ENCODE data around the gene PNPLA4. TPM values are rescaled to one million over a fixed set of nuclear protein-coding genes. Genes with fewer than 3 reads are reported as not detected.

The PNPLA4 gene
- 14.9 and 17.7 TPM in 2 replicates for total RNA-seq (2016; rRNA removed; fragmentation: Illumina TruSeq; extraction: Trizol)
- total RNA-seq (2016; cell fraction: cytosol; rRNA removed; fragmentation: Illumina TruSeq; extraction: Trizol; ENCODE audit: low read depth) = 14.2 and 21.2 TPM in 2 replicates
- 15.5 and 16.6 TPM in 2 replicates for total RNA-seq (2016; cell fraction: insoluble cytoplasmic fraction; rRNA removed; fragmentation: Illumina TruSeq; extraction: Trizol)
- 16.4 and 18.9 TPM in 2 replicates for total RNA-seq (2016; cell fraction: membrane; rRNA removed; fragmentation: Illumina TruSeq; extraction: Trizol)
- 7.5 and 11.0 TPM in 2 replicates for total RNA-seq (2016; cell fraction: nucleus; rRNA removed; fragmentation: Illumina TruSeq; extraction: Trizol)
- 13.0 and 15.7 TPM in 2 replicates for polyA plus RNA-seq (2011; rRNA removed)
- polyA plus RNA-seq (2011; cell fraction: cytosol; rRNA removed) = 20.4 and 25.8 TPM in 2 replicates
- 7.1 and 8.5 TPM in 2 replicates for polyA plus RNA-seq (2011; cell fraction: nucleus; rRNA removed)
- 11.3 and 14.2 TPM in 2 replicates for polyA plus RNA-seq (2012)
- polyA plus RNA-seq (2016; cell fraction: cytosol; fragmentation: Illumina TruSeq; extraction: Trizol; ENCODE audit: low read depth) = 29.0 and 38.5 TPM in 2 replicates
- 23.3 and 24.2 TPM in 2 replicates for polyA plus RNA-seq (2016; cell fraction: insoluble cytoplasmic fraction; fragmentation: Illumina TruSeq; extraction: Trizol; ENCODE audit: low read depth)
- polyA plus RNA-seq (2016; cell fraction: membrane; fragmentation: Illumina TruSeq; extraction: Trizol; ENCODE audit: low read depth) = 22.3 and 28.8 TPM in 2 replicates
- 17.3 and 18.8 TPM in 2 replicates for polyA plus RNA-seq (2016; cell fraction: nucleus; fragmentation: Illumina TruSeq; extraction: Trizol; ENCODE audit: insufficient read depth, low read depth)
- 11.0 and 27.6 TPM in 2 replicates for polyA minus RNA-seq (2011; rRNA and poly(A)+ RNA removed; ENCODE audit: low replicate concordance)
- 6.4 and 8.7 TPM in 2 replicates for polyA minus RNA-seq (2011; cell fraction: cytosol; rRNA and poly(A)+ RNA removed)
- 2.7 and 3.9 TPM in 2 replicates for polyA minus RNA-seq (2011; cell fraction: nucleus; rRNA and poly(A)+ RNA removed)
- percentile 59 among the genes with signal in this experiment for Bru-seq, nascent RNA
- BruChase-seq, experiment 1, labeled RNA remaining after a 6-hour chase = percentile 55 among the genes with signal in this experiment
- percentile 45 among the genes with signal in this experiment for BruChase-seq, experiment 2, labeled RNA remaining after a 2-hour chase
- long read RNA-seq, experiment 1, transcript PNPLA4-201 (7 exons, 3,372 nt) = major isoform, 11 of 20 reads
- long read RNA-seq, experiment 1, partial matches to known transcripts = 1 of 20 reads
- long read RNA-seq, experiment 1, other reads (novel, unspliced or antisense) = 7 of 20 reads
- long read RNA-seq, experiment 2, transcript PNPLA4-201 (7 exons, 3,372 nt) = major isoform, 16 of 34 reads
- long read RNA-seq, experiment 2, transcript PNPLA4-203 (7 exons, 2,752 nt) = minor isoform, 5 of 34 reads
- long read RNA-seq, experiment 2, partial matches to known transcripts = 7 of 34 reads
- long read RNA-seq, experiment 2, other reads (novel, unspliced or antisense) = 6 of 34 reads

DNA sequence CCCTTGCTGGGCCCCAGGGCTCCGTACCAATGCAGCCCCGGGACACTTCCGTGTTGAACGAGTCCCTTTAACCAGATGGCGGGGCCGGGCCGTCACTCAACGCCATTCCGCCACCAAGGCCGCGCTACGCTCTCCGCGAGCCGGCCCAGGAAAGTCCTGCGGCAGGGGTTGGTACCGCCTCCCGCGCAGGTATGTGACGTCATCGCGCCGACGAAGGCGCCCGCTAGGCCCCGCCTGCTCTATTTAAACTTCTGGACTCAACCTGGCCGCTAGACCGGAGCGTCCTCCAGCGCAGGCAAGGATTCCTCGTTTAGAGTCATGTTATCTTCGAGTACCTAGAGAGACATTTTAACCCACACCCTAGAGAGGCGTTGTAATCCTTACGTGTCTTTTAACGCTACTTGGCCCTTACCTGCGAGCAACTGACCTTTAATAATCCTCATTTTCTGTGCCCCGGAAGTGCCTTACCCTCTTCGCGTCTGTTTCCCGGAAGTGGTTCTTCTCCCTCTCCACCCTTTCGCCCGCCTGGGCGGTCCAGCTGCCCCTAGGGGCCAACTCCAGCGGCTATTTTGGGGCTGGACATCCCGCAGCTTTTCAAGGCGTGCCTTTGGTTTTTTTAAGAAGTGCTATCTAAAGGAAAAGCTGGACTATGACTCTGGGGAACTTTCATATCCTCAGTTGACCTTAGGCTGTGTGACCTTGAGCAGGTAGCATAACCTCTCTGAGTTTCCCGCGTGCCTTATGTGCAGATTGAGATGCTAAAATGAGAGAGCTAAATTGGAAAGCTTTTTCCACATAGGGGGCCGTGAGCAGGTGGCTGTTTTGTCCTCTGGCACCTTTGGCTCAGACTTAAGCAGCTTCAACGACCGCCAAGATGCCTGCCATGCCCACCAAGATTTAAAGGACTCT is at the start of gene PNPLA4:
Gene PNPLA4, minus strand, starts transcription at position 155 of the 909 bp plus-strand sequence. CDS start 1,294 bp downstream, outside the sequence.
- TSS peak; percentile 86 for BruUV-seq (replicated peaks)
- intact Hi-C loops (cut with micrococcal nuclease; ENCODE audit: unreplicated experiment) (loop anchor here (2.0 kb wide), 1 partner anchor 779 kb away; the partner anchor contains the start of gene PUDP), in situ Hi-C loops (cut with HindIII; ENCODE audit: extremely low pct_ligation_motif_present, low pct_unique_long_range_greater_than_20kb) (no loop called here)
- no peaks in the 10 kb centered on the region for H3K9me3 ChIP-seq (ENCODE audit: low read length)
- DNase-seq (ENCODE audit: low spot score) (peak; percentile 71), ATAC-seq (peak; percentile 97), FAIRE-seq (peak; percentile 86)
- peak within 1 kb of the TSS; percentile 76 for H3K4me2 ChIP-seq (ENCODE audit: low read depth, low read length)
- H2AFZ ChIP-seq (ENCODE audit: low read length) = peak within 1 kb of the TSS; percentile 61
- peak within 1 kb of the TSS; percentile 66 to 81 (median 80) for H3K4me3 ChIP-seq (replicated peaks in 1 of 3; ENCODE audit: insufficient read depth in 1 of 3, low read depth in 2 of 3, low read length in 3 of 3)
- H3K4me1 ChIP-seq (ENCODE audit: insufficient read depth, low read length) = peaks cover 9% of the 10 kb centered on the region
- 13% methylated on average over 16 of the region's 52 CpGs for WGBS (ENCODE audit: low lambda C conversion rate)
- H3K9ac ChIP-seq (ENCODE audit: insufficient read depth, low read depth, low read length) = peak within 1 kb of the TSS; percentile 87
- ChIA-PET POLR2A (no interaction called here), CTCF (ENCODE audit: low intra/inter-chr PET ratio, low total read pairs) (no interaction called here)
- H3K79me2 ChIP-seq (ENCODE audit: insufficient read depth, low read length) = no peaks in the 10 kb centered on the region
- H3K27me3 ChIP-seq (ENCODE audit: control insufficient read depth in 1 of 2, insufficient read depth in 2 of 2, low read length in 2 of 2) = no peaks in the 10 kb centered on the region
- H3K27ac ChIP-seq (ENCODE audit: extremely low read length, insufficient read depth, low read length) = peak within 1 kb of the TSS; percentile 89
- H3K36me3 ChIP-seq (replicated peaks in 1 of 2; ENCODE audit: control insufficient read depth in 1 of 2, insufficient read depth in 2 of 2, low read length in 2 of 2) = no peaks in the 10 kb centered on the region
- H4K20me1 ChIP-seq (ENCODE audit: insufficient read depth, low read length) = no peaks in the 10 kb centered on the region
- no peak for TF ChIP-seq FOXJ3 (CRISPR knock-in tag; IDR thresholded peaks at IDR 0.05; ENCODE audit: borderline replicate concordance)
- no peak; the same call in 1 of the 2 replicates for TF ChIP-seq FOXK1 (CRISPR knock-in tag; IDR thresholded peaks at IDR 0.05; ENCODE audit: borderline replicate concordance, low read depth)
- TF ChIP-seq ZNF577 (CRISPR knock-in tag; IDR thresholded peaks at IDR 0.05; ENCODE audit: borderline replicate concordance, low read depth) = no peak
- TF ChIP-seq ZBTB14 (CRISPR knock-in tag; IDR thresholded peaks at IDR 0.05) = no peak
- no peak for TF ChIP-seq ZNF775 (CRISPR knock-in tag; IDR thresholded peaks at IDR 0.05; ENCODE audit: borderline replicate concordance)
- TF ChIP-seq HMGXB4 (CRISPR knock-in tag; IDR thresholded peaks at IDR 0.05; ENCODE audit: borderline replicate concordance in 1 of 2, low read depth in 1 of 2) = peak; percentile 33 to 41; a peak in 3 of 4 replicates
- TF ChIP-seq SKIL (CRISPR knock-in tag; IDR thresholded peaks at IDR 0.05; ENCODE audit: borderline replicate concordance) = no peak
- TF ChIP-seq BHLHE40 (IDR thresholded peaks at IDR 0.05; ENCODE audit: low read length) = no peak
- no peak for TF ChIP-seq ZFP1 (CRISPR knock-in tag; IDR thresholded peaks at IDR 0.05)
- no peak for TF ChIP-seq TBP (CRISPR knock-in tag; IDR thresholded peaks at IDR 0.05)
- TF ChIP-seq ATF7-NPFF (CRISPR knock-in tag; IDR thresholded peaks at IDR 0.05; ENCODE audit: low read depth) = no peak
